Sciatic nerve (tissue), 2 donors: Measurements from ENCODE around the gene PARN. TPM values are rescaled to one million over a fixed set of nuclear protein-coding genes. Genes with fewer than 3 reads are reported as not detected.
"Not testable (repeated sequence)": the region's sequence is repeated elsewhere in the genome, so short reads cannot be mapped to it uniquely, and the experiment has no call there.

ENCODE experiments used
- ATAC-seq: fragments of 200-7000 bp; cut with Tn5 transposase; one replicate; pipeline ENCODE4 v1.9.1; 2020; ENCODE audit warnings: mild to moderate bottlenecking, moderate library complexity
- DNase-seq: peaks from one replicate; pipeline ENCODE4 v3.0.0-alpha.2; 2020; ENCODE audit warnings: low spot score
- intact Hi-C: fragments of 100-400 bp; cut with DNase I; formaldehyde crosslinking; loops from one replicate; pipeline ENCODE4 v1.14.2; 2022
- total RNA-seq: library from RNA; stranded (reverse); fragmentation: NEBNext Ultra II Directional; extraction: Animal tissue kit (Norgen Biotek cat#: 25700); gene quantifications from one replicate; pipeline ENCODE4 v1.2.1, GENCODE V29; 2021
- donor health status: DM: no; HTN: no; CAD: no.
- donor health status: DM: no; HTN: no; CAD: no.

PARN gene
- total RNA-seq = 31.6 TPM

- intact Hi-C loops = no loop called here
- peak; percentile 99 for DNase-seq
- ATAC-seq = peak; percentile 84
Measured at GRCh38 chr16:14629919-14630619, at the start of gene PARN. PARN (minus strand) TSS chr16:14630260; CDS start chr16:14630125, 135 bp downstream.

- intact Hi-C loops = no loop called here
- DNase-seq (no peak), ATAC-seq (no peak)
Measured at GRCh38 chr16:14678748-14679497, 48.9 kb upstream of the PARN start.

- ATAC-seq (no peak), DNase-seq (no peak)
- intact Hi-C loops = no loop called here
Measured at GRCh38 chr16:14677627-14678026, 47.6 kb upstream of the PARN start.

- ATAC-seq = no peak
Measured at GRCh38 chr16:14676633-14677032, 46.6 kb upstream of the PARN start.

GRCh38 chr16:14672403-14672971, 42.4 kb upstream of the PARN start:
- ATAC-seq = no peak
- intact Hi-C loops = no loop called here

More at GRCh38 chr16:14676633-14677032, 46.6 kb upstream of the PARN start:
- intact Hi-C loops = no loop called here
- DNase-seq = no peak

GRCh38 chr16:14669776-14670175, 39.7 kb upstream of the PARN start:
- ATAC-seq = no peak
- DNase-seq = no peak
- intact Hi-C loops = no loop called here

More at GRCh38 chr16:14672403-14672971, 42.4 kb upstream of the PARN start:
- DNase-seq = no peak

- ATAC-seq (no peak), DNase-seq (no peak)
- intact Hi-C loops = no loop called here
Measured at GRCh38 chr16:14668556-14669223, 38.6 kb upstream of the PARN start.

GRCh38 chr16:14667347-14668266, 37.5 kb upstream of the PARN start:
- ATAC-seq (no peak), DNase-seq (no peak)
- intact Hi-C loops = no loop called here

GRCh38 chr16:14658063-14658462, 28.0 kb upstream of the PARN start:
- ATAC-seq (no peak), DNase-seq (no peak)
- intact Hi-C loops = no loop called here

GRCh38 chr16:14652726-14653125, 22.7 kb upstream of the PARN start:
- ATAC-seq = no peak
- intact Hi-C loops = no loop called here
- no peak for DNase-seq

- intact Hi-C loops = no loop called here
- ATAC-seq (no peak), DNase-seq (no peak)
Measured at GRCh38 chr16:14650629-14651028, 20.6 kb upstream of the PARN start.

GRCh38 chr16:14649816-14650215, 19.8 kb upstream of the PARN start:
- intact Hi-C loops = no loop called here
- no peak for DNase-seq
- ATAC-seq = no peak

GRCh38 chr16:14641926-14642325, 11.9 kb upstream of the PARN start:
- ATAC-seq (no peak), DNase-seq (no peak)
- intact Hi-C loops = no loop called here

- intact Hi-C loops = no loop called here
- DNase-seq = no peak
- ATAC-seq = no peak
Measured at GRCh38 chr16:14641206-14641605, 11.1 kb upstream of the PARN start.

GRCh38 chr16:14640538-14640937, 10.5 kb upstream of the PARN start:
- no peak for DNase-seq
- intact Hi-C loops = no loop called here
- no peak for ATAC-seq

GRCh38 chr16:14636951-14637240, 6.8 kb upstream of the PARN start:
- intact Hi-C loops, ATAC-seq: not testable (repeated sequence)

GRCh38 chr16:14636179-14636950, 6.3 kb upstream of the PARN start:
- DNase-seq, ATAC-seq, intact Hi-C loops: not testable (repeated sequence)

More at GRCh38 chr16:14636951-14637240, 6.8 kb upstream of the PARN start:
- DNase-seq = not testable (repeated sequence)
